NCI-H2227 (cell line): ENCODE results near the gene CXCL17.
"Not testable (repeated sequence)": the region's sequence is repeated elsewhere in the genome, so short reads cannot be mapped to it uniquely, and the experiment has no call there.

Source experiments
- DNase-seq: peaks from one replicate; lab custom pipeline; 2025; ENCODE audit not compliant: unreplicated experiment; lab: John Stamatoyannopoulos, UW

Gene CXCL17

GRCh38 chr19:42466521-42467182 lies 23.9 kb upstream of the CXCL17 start:
- DNase-seq: no peak

- no peak for DNase-seq
These were observed 23.1 kb upstream of the CXCL17 start for GRCh38 chr19:42465827-42466280.

GRCh38 chr19:42461700-42462324 lies 19.1 kb upstream of the CXCL17 start:
- DNase-seq: no peak

GRCh38 chr19:42461231-42461630 lies 18.5 kb upstream of the CXCL17 start:
- not testable (repeated sequence) for DNase-seq

DNA sequence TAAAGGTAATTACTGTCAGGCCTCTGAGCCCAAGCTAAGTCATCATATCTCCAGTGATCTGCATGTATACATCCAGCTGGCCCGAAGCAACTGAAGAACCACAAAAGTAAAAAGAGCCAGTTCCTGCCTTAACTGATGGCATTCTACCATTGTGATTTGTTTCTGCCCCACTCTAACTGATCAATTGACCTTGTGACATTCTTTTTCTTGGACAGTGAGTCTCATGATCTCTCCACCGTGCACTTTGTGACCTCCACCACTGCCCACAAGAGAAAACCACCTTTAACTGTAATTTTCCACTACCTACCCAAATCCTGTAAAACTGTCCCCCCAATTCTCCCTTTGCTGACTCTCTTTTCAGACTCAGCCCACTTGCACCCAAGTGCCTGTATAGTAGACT lies 17.2 kb upstream of the CXCL17 start:
- DNase-seq: no peak

DNA sequence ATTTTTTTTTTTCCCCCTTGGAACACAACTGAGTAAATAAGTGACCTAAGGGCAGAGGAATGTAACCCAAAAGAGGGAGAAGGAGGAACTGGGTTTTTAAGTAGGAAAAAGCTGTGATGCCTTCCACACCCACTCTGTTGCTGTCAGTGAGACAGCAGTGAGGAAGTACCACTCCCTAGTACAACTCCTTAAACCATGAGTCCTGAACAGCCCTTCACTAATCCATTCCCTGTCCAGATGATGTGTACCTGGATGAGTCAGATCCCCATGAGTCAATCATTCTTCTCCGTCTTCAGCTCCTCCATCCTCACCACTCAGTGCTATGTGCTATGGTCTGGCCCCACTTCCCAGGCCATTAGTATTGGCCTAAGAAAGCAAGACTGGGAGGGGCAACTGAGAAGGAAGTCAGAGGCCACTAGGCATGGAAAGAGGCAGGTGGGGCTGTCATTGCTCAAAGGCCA lies 12.9 kb upstream of the CXCL17 start:
- DNase-seq: no peak

GRCh38 chr19:42455086-42455485 lies 12.3 kb upstream of the CXCL17 start:
- no peak for DNase-seq

GRCh38 chr19:42452590-42452989 lies 9.8 kb upstream of the CXCL17 start:
- no peak for DNase-seq

GRCh38 chr19:42450314-42450934 lies 7.7 kb upstream of the CXCL17 start:
- peak; percentile 90 for DNase-seq

DNA sequence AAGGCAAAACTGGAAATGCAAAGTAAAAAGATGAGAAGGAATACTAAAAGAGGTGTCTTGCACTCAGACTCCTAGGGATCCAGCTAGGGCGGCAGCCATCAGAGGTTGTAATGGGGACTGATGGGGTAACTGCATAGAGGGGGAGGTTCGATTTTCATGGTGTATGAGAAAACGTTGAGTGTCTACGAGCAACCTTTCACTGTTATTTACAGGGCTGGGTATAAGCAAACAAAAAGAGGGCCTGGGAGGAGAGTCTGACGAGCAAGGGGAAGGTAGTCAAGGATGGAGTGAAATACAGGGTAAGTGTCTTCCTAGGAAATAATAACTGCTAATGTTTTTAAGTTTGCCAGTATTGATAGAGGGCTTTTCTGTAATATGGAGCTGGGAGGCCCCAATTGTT lies 5.6 kb upstream of the CXCL17 start:
- DNase-seq: not testable (repeated sequence)

- no peak for DNase-seq
These were observed 3.2 kb upstream of the CXCL17 start for GRCh38 chr19:42445948-42446347.

- no peak for DNase-seq
These were observed 1.2 kb upstream of the CXCL17 start for GRCh38 chr19:42443944-42444398.

- DNase-seq: no peak
These were observed 1.7 kb downstream of the CXCL17 start for GRCh38 chr19:42441049-42441445.

- peak; percentile 83 for DNase-seq
These were observed 2.2 kb downstream of the CXCL17 start for GRCh38 chr19:42440357-42441048.

GRCh38 chr19:42436006-42436405 lies 6.7 kb downstream of the CXCL17 start:
- no peak for DNase-seq

- no peak for DNase-seq
These were observed 7.4 kb downstream of the CXCL17 start for GRCh38 chr19:42435316-42435715.

DNA sequence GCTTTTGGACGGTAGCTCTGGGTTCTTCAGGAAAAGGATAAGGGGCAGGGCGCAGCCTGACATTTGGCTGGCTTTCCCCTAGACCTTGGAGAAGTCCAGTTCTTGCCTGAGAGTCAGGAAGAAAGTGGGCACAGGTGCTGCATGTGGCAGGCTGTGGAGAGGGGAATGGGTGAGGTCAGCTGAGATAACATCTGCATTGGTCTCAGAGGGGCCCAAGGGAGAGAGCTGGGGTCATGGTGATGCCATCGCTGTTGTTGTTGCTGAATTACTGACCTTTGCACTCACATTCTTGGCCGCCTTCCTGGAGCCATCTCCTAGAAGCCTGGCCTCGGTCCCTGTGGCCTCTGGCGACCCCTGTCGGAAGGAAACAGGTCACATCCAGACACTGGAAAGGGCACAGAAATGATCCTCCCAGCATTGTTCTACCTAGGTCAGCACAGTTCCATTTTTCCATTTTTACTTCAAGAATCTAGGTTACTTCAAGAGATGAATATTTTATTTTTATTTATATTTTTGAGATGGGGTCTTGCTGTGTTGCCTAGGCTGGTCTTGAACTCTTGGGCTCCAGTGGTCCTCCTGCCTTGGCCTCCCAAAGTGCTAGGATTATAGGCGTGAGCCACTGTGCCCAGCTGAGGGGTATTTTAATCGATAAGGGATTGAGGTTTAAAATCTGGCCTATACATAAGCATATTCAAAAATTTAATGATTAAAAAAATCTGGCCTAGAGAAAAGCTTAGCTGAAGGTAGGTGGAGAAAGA lies 9.1 kb downstream of the CXCL17 start:
- peak; percentile 81 for DNase-seq

GRCh38 chr19:42431486-42431885 lies 11.3 kb downstream of the CXCL17 start:
- DNase-seq: no peak

GRCh38 chr19:42428676-42429075 lies 14.1 kb downstream of the CXCL17 start:
- no peak for DNase-seq

DNA sequence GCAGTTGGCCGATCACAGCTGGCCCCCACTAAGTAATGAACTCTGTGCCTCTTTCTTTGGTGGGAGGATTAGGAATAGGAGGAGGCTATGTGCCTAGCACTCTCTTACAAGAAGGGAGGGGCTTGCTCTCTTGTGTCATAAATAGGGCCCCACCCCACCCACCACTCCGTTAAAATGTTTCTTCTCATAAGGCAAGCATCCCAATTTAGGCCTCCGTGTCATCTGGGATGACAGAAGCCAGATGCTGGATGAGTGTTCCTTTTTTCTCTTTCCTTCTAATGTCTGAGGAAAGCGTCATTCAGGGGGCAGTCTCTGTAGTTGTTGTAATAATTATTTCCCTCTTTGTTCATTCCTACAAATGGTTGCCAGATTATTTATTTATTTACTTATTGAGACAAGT lies 15.4 kb downstream of the CXCL17 start, which contains the start of gene LIPE:
Gene LIPE, minus strand, starts transcription at position 76 of the 400 bp plus-strand sequence. CDS start 239 bp downstream, outside the sequence.
- no peak for DNase-seq

- DNase-seq: no peak
These were observed 16.1 kb downstream of the CXCL17 start for GRCh38 chr19:42426643-42427042.
